Body of pancreas (tissue), 4 donors: ENCODE measurements around the gene JAKMIP3.

Experiments
- CTCF ChIP-seq, 7 experiments: fragments of 450-650 bp in 4 of 7; fragments of 200-600 bp in 3 of 7; sonication (generic) in 3 of 7; IDR thresholded peaks; one replicate each; pipeline ENCODE4 v1.5.1; 2016 to 2019; ENCODE audit warnings: antibody characterized with exemption in 7 of 7
- POLR2A ChIP-seq, 3 donors: fragments of 450-650 bp; IDR thresholded peaks; one replicate each; pipeline ENCODE4 v1.6.1; 2016; ENCODE audit warnings: antibody characterized with exemption in 3 of 3, mild to moderate bottlenecking in 2 of 3

GRCh38 chr10:132068431-132069121 is 2.8 kb downstream of the JAKMIP3 start:
- no peak for TF ChIP-seq CTCF (IDR thresholded peaks at IDR 0.05)
- no peak for TF ChIP-seq POLR2A (IDR thresholded peaks at IDR 0.05)
